Tibial artery (tissue), 4 donors: ENCODE measurements around the gene MKNK1.
A peak's percentile ranks its signal among the peaks of the same experiment; 100 is the strongest.

ENCODE experiments used
- DNase-seq, 2 donors: peaks; one replicate each; pipeline ENCODE4 v3.0.0-alpha.2; 2019
- H3K27ac ChIP-seq, 2 donors: fragments of 200-600 bp; sonication (generic) in 1 of 2; 1 replicate in 1 of 2; 2 replicates in 1 of 2; pipeline ENCODE4 v1.5.1; 2018 to 2019; ENCODE audit warnings: mild to moderate bottlenecking in 1 of 2
- H3K27me3 ChIP-seq, 2 donors: fragments of 200-600 bp; sonication (generic) in 1 of 2; one replicate each; pipeline versions ENCODE4 v1.5.1 to v1.6.0; 2016 to 2019
- H3K36me3 ChIP-seq, 3 donors: fragments of 200-600 bp; sonication (generic) in 2 of 3; one replicate each; pipeline ENCODE4 v1.5.1; 2016 to 2019; ENCODE audit warnings: mild to moderate bottlenecking in 2 of 3
- H3K4me1 ChIP-seq, 4 donors: fragments of 200-600 bp; sonication (generic) in 2 of 4; 1 replicate in 3 of 4; 2 replicates in 1 of 4; pipeline ENCODE4 v1.5.1; 2016 to 2019
- H3K4me3 ChIP-seq, 2 donors: fragments of 200-600 bp; sonication (generic) in 1 of 2; 1 replicate in 1 of 2; 2 replicates in 1 of 2; pipeline ENCODE4 v1.5.1; 2018 to 2019; ENCODE audit warnings: mild to moderate bottlenecking in 2 of 2
- H3K9me3 ChIP-seq, 3 donors: fragments of 200-600 bp; sonication (generic) in 1 of 3; one replicate each; pipeline ENCODE4 v1.5.1; 2016 to 2019
- intact Hi-C: fragments of 100-400 bp; cut with DNase I; formaldehyde crosslinking; loops from one replicate; pipeline ENCODE4 v1.15.0; 2023; ENCODE audit warnings: low total_unique reads
- TF ChIP-seq, protein P1 (sequence below), 2 experiments: fragments of 200-600 bp in 1 of 2; fragments of 450-650 bp in 1 of 2; IDR thresholded peaks; one replicate each; pipeline ENCODE4 v1.5.1; 2017 to 2019; ENCODE audit warnings: antibody characterized with exemption in 2 of 2, mild to moderate bottlenecking in 1 of 2, moderate library complexity in 1 of 2

Gene MKNK1

GRCh38 chr1:46615088-46615487 lies 11.0 kb upstream of the MKNK1 start:
- Histone ChIP-seq H3K9me3 (no peaks in the 10 kb centered on the region), H3K4me1 (peaks cover 13 to 57% (median 51%) of the 10 kb centered on the region in 4 donors), H3K4me3 (peak overlapping the region; percentile 91 to 93), H3K27ac (peak overlapping the region; percentile 94), H3K36me3 (peaks cover 0 to 17% (median under 1%) of the 10 kb centered on the region in 3 donors), H3K27me3 (no peaks in the 10 kb centered on the region)
- TF ChIP-seq, protein P1, sequence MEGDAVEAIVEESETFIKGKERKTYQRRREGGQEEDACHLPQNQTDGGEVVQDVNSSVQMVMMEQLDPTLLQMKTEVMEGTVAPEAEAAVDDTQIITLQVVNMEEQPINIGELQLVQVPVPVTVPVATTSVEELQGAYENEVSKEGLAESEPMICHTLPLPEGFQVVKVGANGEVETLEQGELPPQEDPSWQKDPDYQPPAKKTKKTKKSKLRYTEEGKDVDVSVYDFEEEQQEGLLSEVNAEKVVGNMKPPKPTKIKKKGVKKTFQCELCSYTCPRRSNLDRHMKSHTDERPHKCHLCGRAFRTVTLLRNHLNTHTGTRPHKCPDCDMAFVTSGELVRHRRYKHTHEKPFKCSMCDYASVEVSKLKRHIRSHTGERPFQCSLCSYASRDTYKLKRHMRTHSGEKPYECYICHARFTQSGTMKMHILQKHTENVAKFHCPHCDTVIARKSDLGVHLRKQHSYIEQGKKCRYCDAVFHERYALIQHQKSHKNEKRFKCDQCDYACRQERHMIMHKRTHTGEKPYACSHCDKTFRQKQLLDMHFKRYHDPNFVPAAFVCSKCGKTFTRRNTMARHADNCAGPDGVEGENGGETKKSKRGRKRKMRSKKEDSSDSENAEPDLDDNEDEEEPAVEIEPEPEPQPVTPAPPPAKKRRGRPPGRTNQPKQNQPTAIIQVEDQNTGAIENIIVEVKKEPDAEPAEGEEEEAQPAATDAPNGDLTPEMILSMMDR (IDR thresholded peaks at IDR 0.05) = no peak
- DNase-seq = no peak
- intact Hi-C loops = loop anchor here (5.0 kb wide), 1 partner anchor 52 kb away; the partner anchor contains the start of gene ATPAF1

DNA sequence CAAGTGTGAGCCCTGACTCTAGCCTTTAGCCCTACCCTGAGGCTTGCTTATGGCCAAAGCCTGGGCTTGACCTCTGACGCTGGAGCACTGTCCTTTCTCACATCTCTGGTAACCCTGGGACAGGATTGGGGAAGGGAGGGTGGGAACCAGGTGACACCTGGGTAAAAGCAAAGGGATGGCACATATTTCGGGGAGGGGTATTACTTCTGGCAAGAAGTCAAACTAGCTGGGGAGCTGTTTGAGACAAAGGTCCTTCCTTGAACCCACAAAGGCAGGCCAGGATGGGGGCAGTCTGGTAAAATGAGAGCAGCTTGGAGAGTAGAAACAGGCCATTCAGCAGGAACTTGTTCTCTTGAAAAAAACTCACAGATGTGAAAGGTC lies 10.5 kb upstream of the MKNK1 start:
- Histone ChIP-seq H3K4me3 (no peak overlapping the region), H3K27ac (peak overlapping the region; percentile 94), H3K4me1 (peaks cover 13 to 57% (median 51%) of the 10 kb centered on the region in 4 donors)

DNA sequence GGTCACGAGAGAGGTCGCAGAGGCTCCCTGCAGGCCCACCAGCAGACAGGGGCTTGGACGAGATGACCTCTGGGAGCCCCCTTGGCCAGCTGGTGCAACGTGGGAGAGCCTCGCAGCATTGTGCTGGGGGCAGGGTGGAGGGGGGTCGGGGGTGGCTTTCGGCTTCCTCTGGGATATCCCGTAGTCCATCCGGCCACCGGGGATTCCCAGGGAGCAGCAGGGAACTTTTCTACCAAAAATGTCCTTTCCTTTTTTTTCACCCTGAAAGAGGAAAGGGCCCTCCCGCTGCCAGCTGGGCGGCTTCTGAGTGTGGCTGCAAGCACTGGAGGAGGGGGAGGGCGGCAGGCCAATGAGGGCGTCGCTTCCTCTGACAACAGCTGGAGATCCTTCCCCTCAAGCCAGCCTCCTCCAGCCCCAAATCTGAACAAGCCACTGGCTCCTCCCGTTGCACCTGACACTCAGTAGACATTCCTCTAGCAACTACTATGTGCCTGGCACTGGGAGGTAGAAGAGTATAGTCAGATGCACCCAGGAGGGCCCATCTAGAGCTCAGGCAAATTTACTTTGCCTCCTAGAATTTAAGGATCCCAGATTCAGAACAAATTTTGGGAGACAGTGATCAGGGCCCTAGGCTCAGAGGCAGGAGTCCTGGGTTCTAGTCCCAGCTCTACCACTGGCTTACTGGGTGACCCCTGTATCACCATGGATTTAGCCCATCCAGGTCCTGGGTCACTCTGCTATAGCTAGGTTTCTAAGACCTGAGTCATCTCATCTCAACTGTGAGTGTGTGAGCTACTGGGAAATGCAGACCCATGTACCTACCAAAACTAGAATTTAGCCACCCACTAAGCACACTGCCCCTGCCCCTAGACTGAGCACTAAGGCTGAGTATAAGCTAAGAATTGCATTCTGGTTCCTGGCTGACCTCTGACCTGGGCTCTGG lies 9.9 kb upstream of the MKNK1 start:
- intact Hi-C loops = no loop called here
- H3K9me3 ChIP-seq = no peaks in the 10 kb centered on the region
- H3K27me3 ChIP-seq = no peaks in the 10 kb centered on the region
- peaks cover 10 to 28% (median 12%) of the 10 kb centered on the region in 3 donors for H3K36me3 ChIP-seq
- H3K27ac ChIP-seq = peak overlapping the region; percentile 94
- TF ChIP-seq, protein P1 (IDR thresholded peaks at IDR 0.05) = no peak
- peaks cover 13 to 57% (median 51%) of the 10 kb centered on the region in 4 donors for H3K4me1 ChIP-seq
- peak overlapping the region; percentile 31 to 48 for H3K4me3 ChIP-seq
- DNase-seq = peak; percentile 96 to 98

More for the DNA sequence above, 10.5 kb upstream of the MKNK1 start:
- Histone ChIP-seq H3K9me3 (no peaks in the 10 kb centered on the region), H3K36me3 (peaks cover 3 to 22% (median 6%) of the 10 kb centered on the region in 3 donors), H3K27me3 (no peaks in the 10 kb centered on the region)
- DNase-seq = no peak
- TF ChIP-seq, protein P1 (IDR thresholded peaks at IDR 0.05) = no peak
- intact Hi-C loops = no loop called here

DNA sequence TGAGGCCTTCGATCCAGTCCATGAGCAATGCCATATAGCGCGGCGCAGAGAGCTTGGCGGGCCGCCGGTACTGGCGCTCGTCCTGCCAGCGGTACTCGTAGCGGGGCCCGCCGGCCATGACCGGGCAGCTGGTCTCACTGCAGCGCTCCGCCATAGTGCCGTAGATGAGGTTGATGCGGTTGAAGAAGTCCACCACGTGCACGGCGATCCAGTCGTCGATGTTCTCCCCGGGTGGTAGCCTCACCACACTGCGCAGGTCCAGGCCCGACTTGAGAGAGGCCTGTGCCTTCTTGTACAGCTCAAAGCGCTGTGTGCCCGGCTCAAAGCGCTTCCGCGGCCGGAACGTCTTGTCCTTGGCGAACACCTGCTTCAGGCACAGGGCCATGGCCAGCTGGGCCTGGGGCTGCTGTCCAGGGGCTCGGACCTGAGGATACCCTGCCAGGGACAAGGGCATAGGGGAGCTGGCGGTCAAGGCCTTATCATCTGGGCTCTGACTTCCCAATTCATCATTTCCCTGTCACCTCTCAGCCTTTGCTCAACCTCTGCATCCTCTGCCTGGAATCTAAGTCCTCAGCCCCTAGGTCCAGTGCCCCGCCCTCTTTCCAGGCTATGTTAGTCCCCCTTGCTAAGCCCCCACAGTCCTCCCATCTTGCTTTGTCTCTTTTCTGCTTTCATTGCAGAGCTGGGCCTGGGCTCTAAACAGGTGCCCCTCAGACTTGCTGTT lies 9.0 kb upstream of the MKNK1 start:
- Histone ChIP-seq H3K4me1 (peaks cover 13 to 61% (median 54%) of the 10 kb centered on the region in 4 donors), H3K27me3 (no peaks in the 10 kb centered on the region), H3K4me3 (peak overlapping the region; percentile 31 to 48), H3K36me3 (peaks cover 15 to 36% (median 21%) of the 10 kb centered on the region in 3 donors), H3K9me3 (no peaks in the 10 kb centered on the region), H3K27ac (peak overlapping the region; percentile 66 to 94)
- intact Hi-C loops = no loop called here
- TF ChIP-seq, protein P1 (IDR thresholded peaks at IDR 0.05) = no peak
- no peak for DNase-seq

- H3K27me3 ChIP-seq = no peaks in the 10 kb centered on the region
- H3K9me3 ChIP-seq = no peaks in the 10 kb centered on the region
- H3K4me3 ChIP-seq = no peak overlapping the region
- intact Hi-C loops = no loop called here
- TF ChIP-seq, protein P1 (IDR thresholded peaks at IDR 0.05) = no peak
- peak overlapping the region; percentile 25 to 36 for H3K27ac ChIP-seq
- peaks cover 13 to 69% (median 59%) of the 10 kb centered on the region in 4 donors for H3K4me1 ChIP-seq
- DNase-seq = no peak
- H3K36me3 ChIP-seq = peaks cover 15 to 41% (median 22%) of the 10 kb centered on the region in 3 donors
Observed at GRCh38 chr1:46611691-46612221, 7.7 kb upstream of the MKNK1 start.
